ENCODE results near the gene MBOAT7. TPM values are rescaled to one million over a fixed set of nuclear protein-coding genes. Genes with fewer than 3 reads are reported as not detected.

Gene MBOAT7
- total and polyA plus RNA-seq, 2 donors (not counting 3 experiments of a cell fraction or from before 2014, with no cell fraction given): 204 to 218 TPM

DNA sequence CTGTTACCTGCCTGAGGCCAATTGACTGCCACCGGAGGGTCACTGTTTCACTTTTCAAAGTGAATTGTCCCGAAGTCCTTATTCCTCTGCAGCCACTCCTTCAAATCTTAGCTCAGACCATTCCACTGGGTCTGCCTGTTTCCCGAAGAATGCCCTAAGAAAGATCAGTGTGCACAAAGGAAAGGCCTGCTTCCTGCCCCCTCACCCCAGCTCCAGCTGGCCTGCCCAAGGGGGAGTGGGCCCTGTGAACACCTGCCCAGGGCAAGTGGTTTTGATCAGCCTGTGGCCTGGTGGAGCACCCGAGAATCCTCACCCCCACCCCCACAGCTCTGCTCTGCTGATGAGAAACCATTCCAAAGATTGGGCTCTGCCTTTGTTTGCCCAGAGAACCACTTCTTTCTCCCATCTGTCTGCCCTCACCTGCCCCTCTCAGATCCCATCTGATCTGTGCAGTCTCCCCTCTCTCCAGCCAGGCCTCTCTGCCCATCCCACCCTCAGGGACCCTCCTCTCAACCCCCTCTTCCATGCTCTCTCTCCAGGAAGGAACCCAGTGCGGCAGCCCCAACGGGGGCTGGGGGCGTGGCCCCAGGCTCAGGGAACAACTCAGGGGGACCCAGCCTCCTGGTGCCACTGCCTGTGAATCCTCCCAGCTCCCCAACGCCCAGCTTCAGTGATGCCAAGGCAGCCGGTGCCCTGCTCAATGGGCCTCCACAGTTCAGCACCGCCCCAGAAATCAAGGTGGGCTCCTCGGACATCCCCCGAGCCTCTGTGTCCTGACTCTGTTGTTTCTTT is 40.2 kb downstream of the MBOAT7 start:
- H3K79me2 ChIP-seq (ENCODE audit: control insufficient read depth, insufficient read depth, low read length): no peaks in the 10 kb centered on the region
- FAIRE-seq (peak; percentile 66), DNase-seq (ENCODE audit: low read depth, low spot score) (peak; percentile 82)
- peak; percentile 73 for TF ChIP-seq POLR2AphosphoS5 (IDR thresholded peaks at IDR 0.05; ENCODE audit: insufficient read depth, low read depth, low read length)
- no peak for TF ChIP-seq CTCF (IDR thresholded peaks at IDR 0.05; ENCODE audit: extremely low read depth in 1 of 2, insufficient read depth in 1 of 2, low read depth in 1 of 2, low read length in 2 of 2)
- peak; percentile 53 for TF ChIP-seq POLR2A (IDR thresholded peaks at IDR 0.05; ENCODE audit: low read depth, low read length)
- peak overlapping the region; percentile 10 for H3K27ac ChIP-seq (ENCODE audit: insufficient read depth, low read depth, low read length)
- H3K4me2 ChIP-seq (ENCODE audit: insufficient read depth, low read length): no peak overlapping the region
- POLR2A ChIA-PET: interaction anchor here (0.6 kb wide), 1 partner anchor 12 kb away, joined by 3 read pairs; no protein-coding TSS in a partner anchor
- no peak overlapping the region for H3K4me3 ChIP-seq (replicated peaks in 1 of 3; ENCODE audit: insufficient read depth in 1 of 3, low read depth in 1 of 3, low read length in 3 of 3)
- H3K9ac ChIP-seq (replicated peaks; ENCODE audit: extremely low read depth, insufficient read depth, low read length): no peak overlapping the region
- H3K27me3 ChIP-seq (ENCODE audit: control insufficient read depth in 2 of 2, insufficient read depth in 2 of 2, low read length in 2 of 2): no peaks in the 10 kb centered on the region
- H3K9me3 ChIP-seq (replicated peaks; ENCODE audit: control insufficient read depth, insufficient read depth, low read length): no peaks in the 10 kb centered on the region
- CTCF ChIA-PET: interaction anchor here (0.6 to 2.1 kb wide), 3 partner anchors 12 to 124 kb away, joined by 3 to 6 read pairs (median 3); partner anchors contain the start of gene CNOT3
- H2AFZ ChIP-seq (ENCODE audit: low read depth, low read length): no peak overlapping the region
- H3K9me1 ChIP-seq (replicated peaks; ENCODE audit: control insufficient read depth, extremely low read depth, insufficient read depth, low read length): no peaks in the 10 kb centered on the region
- dilution Hi-C loops (cut with MboI; ENCODE audit: extremely low pct_ligation_motif_present, low sequenced_read_pairs) (no loop called here), intact Hi-C loops (cut with micrococcal nuclease) (loop anchor here (1.0 kb wide), 1 partner anchor 10 kb away; the partner anchor contains the start of gene LENG1)
- H3K4me1 ChIP-seq (ENCODE audit: control insufficient read depth, extremely low read depth, insufficient read depth, low read length): no peaks in the 10 kb centered on the region
- H3K36me3 ChIP-seq (ENCODE audit: control insufficient read depth in 2 of 2, extremely low read depth in 1 of 2, insufficient read depth in 2 of 2, low read length in 2 of 2): peaks cover 19 to 79% of the 10 kb centered on the region in 2 experiments
- no TSS peak for BruUV-seq (replicated peaks)
- no peaks in the 10 kb centered on the region for H4K20me1 ChIP-seq (replicated peaks; ENCODE audit: control insufficient read depth, extremely low read depth, insufficient read depth, low read length)

GRCh38 chr19:54148158-54148557 is 41.2 kb downstream of the MBOAT7 start:
- POLR2A ChIA-PET: interaction anchor here (0.7 kb wide), 1 partner anchor 9 kb away, joined by 4 read pairs; no protein-coding TSS in a partner anchor
- BruUV-seq (replicated peaks): TSS peak; percentile 6
- dilution Hi-C loops (cut with MboI; ENCODE audit: extremely low pct_ligation_motif_present, low sequenced_read_pairs) (no loop called here), intact Hi-C loops (cut with micrococcal nuclease) (no loop called here)
- Histone ChIP-seq H3K36me3 (ENCODE audit: control insufficient read depth in 2 of 2, extremely low read depth in 1 of 2, insufficient read depth in 2 of 2, low read length in 2 of 2) (peaks cover 28 to 78% of the 10 kb centered on the region in 2 experiments), H3K4me2 (ENCODE audit: insufficient read depth, low read length) (no peak overlapping the region), H3K4me3 (replicated peaks in 1 of 3; ENCODE audit: insufficient read depth in 1 of 3, low read depth in 1 of 3, low read length in 3 of 3) (no peak overlapping the region), H3K9ac (replicated peaks; ENCODE audit: extremely low read depth, insufficient read depth, low read length) (no peak overlapping the region), H3K79me2 (ENCODE audit: control insufficient read depth, insufficient read depth, low read length) (no peaks in the 10 kb centered on the region), H3K27me3 (ENCODE audit: control insufficient read depth in 2 of 2, insufficient read depth in 2 of 2, low read length in 2 of 2) (no peaks in the 10 kb centered on the region), H3K9me1 (replicated peaks; ENCODE audit: control insufficient read depth, extremely low read depth, insufficient read depth, low read length) (no peaks in the 10 kb centered on the region), H3K4me1 (ENCODE audit: control insufficient read depth, extremely low read depth, insufficient read depth, low read length) (no peaks in the 10 kb centered on the region), H4K20me1 (replicated peaks; ENCODE audit: control insufficient read depth, extremely low read depth, insufficient read depth, low read length) (no peaks in the 10 kb centered on the region), H2AFZ (ENCODE audit: low read depth, low read length) (no peak overlapping the region), H3K9me3 (replicated peaks; ENCODE audit: control insufficient read depth, insufficient read depth, low read length) (no peaks in the 10 kb centered on the region), H3K27ac (ENCODE audit: insufficient read depth, low read depth, low read length) (no peak overlapping the region)
- CTCF ChIA-PET: interaction anchor here (1.2 to 2.1 kb wide), 2 partner anchors 11 to 20 kb away, joined by 3 to 6 read pairs; partner anchors contain the start of gene CNOT3
- no peak for DNase-seq (ENCODE audit: low read depth, low spot score)
- no peak for FAIRE-seq
- no peak for TF ChIP-seq POLR2AphosphoS5 (IDR thresholded peaks at IDR 0.05; ENCODE audit: insufficient read depth, low read depth, low read length)
- TF ChIP-seq EZH2 (IDR thresholded peaks at IDR 0.05; ENCODE audit: borderline replicate concordance, low read depth, low read length, severe bottlenecking): no peak
- TF ChIP-seq GATA2 (IDR thresholded peaks at IDR 0.05; ENCODE audit: insufficient read depth, insufficient read length, low read depth, low read length): no peak
- no peak for TF ChIP-seq CTCF (IDR thresholded peaks at IDR 0.05; ENCODE audit: extremely low read depth in 1 of 2, insufficient read depth in 1 of 2, low read depth in 1 of 2, low read length in 2 of 2)
- no peak for TF ChIP-seq JUN (IDR thresholded peaks at IDR 0.05; ENCODE audit: borderline replicate concordance, insufficient read depth, insufficient read length, low read depth)
- TF ChIP-seq POLR2A (IDR thresholded peaks at IDR 0.05; ENCODE audit: low read depth, low read length): no peak
- TF ChIP-seq MYC (IDR thresholded peaks at IDR 0.05; ENCODE audit: low read depth, low read length): no peak
- TF ChIP-seq MAX (IDR thresholded peaks at IDR 0.05; ENCODE audit: insufficient read depth, insufficient read length): no peak
- no peak for TF ChIP-seq FOS (IDR thresholded peaks at IDR 0.05; ENCODE audit: borderline replicate concordance, insufficient read depth, low read length)
